Sigmoid colon (tissue), 4 donors: ENCODE data around the gene CSRP1.

ENCODE experiments used
- CTCF ChIP-seq, 4 experiments: fragments of 450-650 bp in 3 of 4; fragments of 200-600 bp in 1 of 4; IDR thresholded peaks; one replicate each; pipeline ENCODE4 v1.5.1; 2016 to 2019; ENCODE audit warnings: antibody characterized with exemption in 4 of 4, mild to moderate bottlenecking in 3 of 4, moderate library complexity in 2 of 4
- EP300 ChIP-seq, 4 donors: sonication (generic); formaldehyde crosslinking; IDR thresholded peaks; one replicate each; pipeline ENCODE4 v1.6.1; 2017; ENCODE audit warnings: antibody characterized with exemption in 4 of 4

GRCh38 chr1:201504179-201504631 lies 2.7 kb downstream of the CSRP1 start:
- TF ChIP-seq CTCF (IDR thresholded peaks at IDR 0.05) (no peak), EP300 (IDR thresholded peaks at IDR 0.05) (peak in 1 of 4 donors; percentile 24)
